NB4 (cell line): ENCODE data around the gene IQCE.

Experiments used
- CTCF ChIP-seq: IDR thresholded peaks from one replicate; pipeline ENCODE4 v1.5.1; 2012; ENCODE audit warnings: low read depth, low read length
- POLR2A ChIP-seq: IDR thresholded peaks from 2 replicates; pipeline ENCODE4 v1.6.1; 2011; ENCODE audit warnings: mild to moderate bottlenecking; ENCODE audit not compliant: insufficient read length; ENCODE audit errors: extremely low read depth
- TF ChIP-seq, protein P1 (sequence below): IDR thresholded peaks from 2 replicates; pipeline ENCODE4 v1.6.1; 2011; ENCODE audit warnings: low read depth, low read length

GRCh38 chr7:2606539-2606936 lies 47.8 kb downstream of the IQCE start:
- TF ChIP-seq, protein P1, sequence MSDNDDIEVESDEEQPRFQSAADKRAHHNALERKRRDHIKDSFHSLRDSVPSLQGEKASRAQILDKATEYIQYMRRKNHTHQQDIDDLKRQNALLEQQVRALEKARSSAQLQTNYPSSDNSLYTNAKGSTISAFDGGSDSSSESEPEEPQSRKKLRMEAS: no peak
- TF ChIP-seq CTCF (no peak), POLR2A (no peak)
